PFSK-1 (cell line): ENCODE measurements around the gene PCDHB4.

ENCODE experiments used
- POLR2AphosphoS5 ChIP-seq: IDR thresholded peaks from 2 replicates; pipeline ENCODE4 v1.6.1; 2012; ENCODE audit warnings: low read depth, mild to moderate bottlenecking, control low read depth, low read length, moderate library complexity
- SIN3A ChIP-seq: IDR thresholded peaks from 2 replicates; pipeline ENCODE4 v1.6.1; 2012; ENCODE audit warnings: mild to moderate bottlenecking, low read length, moderate library complexity, borderline replicate concordance; ENCODE audit not compliant: insufficient read depth
- TF ChIP-seq, protein P1 (sequence below), 2 experiments: IDR thresholded peaks; 2 replicates each; pipeline versions ENCODE4 v1.6.1 to v1.8.0; 2011 to 2012; ENCODE audit warnings: low read depth in 2 of 2, low read length in 2 of 2, control low read depth in 1 of 2, inconsistent platforms in 1 of 2, mild to moderate bottlenecking in 1 of 2, moderate library complexity in 1 of 2; ENCODE audit not compliant: insufficient read depth in 1 of 2

DNA sequence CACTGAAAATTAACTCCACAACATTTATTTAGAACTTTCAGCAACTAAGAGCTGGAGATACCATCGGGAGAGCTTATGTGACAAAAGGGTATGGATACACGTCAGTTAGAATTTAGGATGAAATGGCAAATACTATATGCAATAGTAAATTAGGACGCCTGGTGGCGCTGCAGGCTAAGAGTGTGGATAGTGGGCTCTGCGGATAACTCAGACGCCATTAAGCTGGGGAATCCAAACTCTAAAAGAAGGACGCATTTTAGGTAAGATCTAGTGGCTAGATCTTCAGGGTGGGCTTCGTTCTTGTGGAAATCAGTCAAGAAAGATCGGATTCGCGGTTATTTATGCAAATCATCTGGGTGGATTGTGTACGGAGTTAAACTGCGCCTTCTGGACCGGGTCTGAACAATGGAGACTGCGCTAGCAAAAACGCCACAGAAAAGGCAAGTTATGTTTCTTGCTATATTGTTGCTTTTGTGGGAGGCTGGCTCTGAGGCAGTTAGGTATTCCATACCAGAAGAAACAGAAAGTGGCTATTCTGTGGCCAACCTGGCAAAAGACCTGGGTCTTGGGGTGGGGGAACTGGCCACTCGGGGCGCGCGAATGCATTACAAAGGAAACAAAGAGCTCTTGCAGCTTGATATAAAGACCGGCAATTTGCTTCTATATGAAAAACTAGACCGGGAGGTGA is 13.6 kb downstream of the PCDHB4 start, which contains the start of gene PCDHB5:
- TF ChIP-seq POLR2AphosphoS5, result no peak
- TF ChIP-seq, protein P1, sequence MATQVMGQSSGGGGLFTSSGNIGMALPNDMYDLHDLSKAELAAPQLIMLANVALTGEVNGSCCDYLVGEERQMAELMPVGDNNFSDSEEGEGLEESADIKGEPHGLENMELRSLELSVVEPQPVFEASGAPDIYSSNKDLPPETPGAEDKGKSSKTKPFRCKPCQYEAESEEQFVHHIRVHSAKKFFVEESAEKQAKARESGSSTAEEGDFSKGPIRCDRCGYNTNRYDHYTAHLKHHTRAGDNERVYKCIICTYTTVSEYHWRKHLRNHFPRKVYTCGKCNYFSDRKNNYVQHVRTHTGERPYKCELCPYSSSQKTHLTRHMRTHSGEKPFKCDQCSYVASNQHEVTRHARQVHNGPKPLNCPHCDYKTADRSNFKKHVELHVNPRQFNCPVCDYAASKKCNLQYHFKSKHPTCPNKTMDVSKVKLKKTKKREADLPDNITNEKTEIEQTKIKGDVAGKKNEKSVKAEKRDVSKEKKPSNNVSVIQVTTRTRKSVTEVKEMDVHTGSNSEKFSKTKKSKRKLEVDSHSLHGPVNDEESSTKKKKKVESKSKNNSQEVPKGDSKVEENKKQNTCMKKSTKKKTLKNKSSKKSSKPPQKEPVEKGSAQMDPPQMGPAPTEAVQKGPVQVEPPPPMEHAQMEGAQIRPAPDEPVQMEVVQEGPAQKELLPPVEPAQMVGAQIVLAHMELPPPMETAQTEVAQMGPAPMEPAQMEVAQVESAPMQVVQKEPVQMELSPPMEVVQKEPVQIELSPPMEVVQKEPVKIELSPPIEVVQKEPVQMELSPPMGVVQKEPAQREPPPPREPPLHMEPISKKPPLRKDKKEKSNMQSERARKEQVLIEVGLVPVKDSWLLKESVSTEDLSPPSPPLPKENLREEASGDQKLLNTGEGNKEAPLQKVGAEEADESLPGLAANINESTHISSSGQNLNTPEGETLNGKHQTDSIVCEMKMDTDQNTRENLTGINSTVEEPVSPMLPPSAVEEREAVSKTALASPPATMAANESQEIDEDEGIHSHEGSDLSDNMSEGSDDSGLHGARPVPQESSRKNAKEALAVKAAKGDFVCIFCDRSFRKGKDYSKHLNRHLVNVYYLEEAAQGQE (IDR thresholded peaks at IDR 0.05; ENCODE audit: insufficient read depth in 1 of 2, low read depth in 2 of 2, low read length in 2 of 2), result no peak
- TF ChIP-seq SIN3A, result no peak
